22Rv1 (cell line): Measurements from ENCODE around the gene ZNF518B.

Experiments used
- ZFX ChIP-seq: fragments of 450-650 bp; IDR thresholded peaks from 2 replicates; pipeline ENCODE4 v1.6.1; 2017; ENCODE audit warnings: antibody characterized with exemption, borderline replicate concordance
- TF ChIP-seq, protein P1 (sequence below): fragments of 450-650 bp; IDR thresholded peaks from 2 replicates; pipeline ENCODE4 v1.5.1; 2017; ENCODE audit warnings: mild to moderate bottlenecking

GRCh38 chr4:10480616-10481015, 23.4 kb upstream of the ZNF518B start:
- TF ChIP-seq, protein P1, sequence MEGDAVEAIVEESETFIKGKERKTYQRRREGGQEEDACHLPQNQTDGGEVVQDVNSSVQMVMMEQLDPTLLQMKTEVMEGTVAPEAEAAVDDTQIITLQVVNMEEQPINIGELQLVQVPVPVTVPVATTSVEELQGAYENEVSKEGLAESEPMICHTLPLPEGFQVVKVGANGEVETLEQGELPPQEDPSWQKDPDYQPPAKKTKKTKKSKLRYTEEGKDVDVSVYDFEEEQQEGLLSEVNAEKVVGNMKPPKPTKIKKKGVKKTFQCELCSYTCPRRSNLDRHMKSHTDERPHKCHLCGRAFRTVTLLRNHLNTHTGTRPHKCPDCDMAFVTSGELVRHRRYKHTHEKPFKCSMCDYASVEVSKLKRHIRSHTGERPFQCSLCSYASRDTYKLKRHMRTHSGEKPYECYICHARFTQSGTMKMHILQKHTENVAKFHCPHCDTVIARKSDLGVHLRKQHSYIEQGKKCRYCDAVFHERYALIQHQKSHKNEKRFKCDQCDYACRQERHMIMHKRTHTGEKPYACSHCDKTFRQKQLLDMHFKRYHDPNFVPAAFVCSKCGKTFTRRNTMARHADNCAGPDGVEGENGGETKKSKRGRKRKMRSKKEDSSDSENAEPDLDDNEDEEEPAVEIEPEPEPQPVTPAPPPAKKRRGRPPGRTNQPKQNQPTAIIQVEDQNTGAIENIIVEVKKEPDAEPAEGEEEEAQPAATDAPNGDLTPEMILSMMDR = no peak
- TF ChIP-seq ZFX = no peak
